GM19397 (cell line): ENCODE results near the gene TMPRSS6.
A peak's percentile ranks its signal among the peaks of the same experiment; 100 is the strongest.

Source experiments
- ATAC-seq: cut with Tn5 transposase; IDR thresholded peaks from one replicate; pipeline ENCODE4 v1.9.1; 2021; ENCODE audit warnings: mild to moderate bottlenecking, moderate library complexity; ENCODE audit not compliant: unreplicated experiment

TMPRSS6 gene

GRCh38 chr22:37053310-37054055 is 56.0 kb downstream of the TMPRSS6 start:
- ATAC-seq = no peak

- no peak for ATAC-seq
Measured at GRCh38 chr22:37052386-37053309, 56.9 kb downstream of the TMPRSS6 start.

GRCh38 chr22:37051391-37052385 is 57.8 kb downstream of the TMPRSS6 start, which contains the start of gene KCTD17:
Gene KCTD17, plus strand, starts transcription at chr22:37051742. Its CDS starts 19 bp downstream, at chr22:37051761.
- ATAC-seq = peak; percentile 83

- no peak for ATAC-seq
Measured at GRCh38 chr22:37050913-37051312, 58.6 kb downstream of the TMPRSS6 start.

- no peak for ATAC-seq
Measured at GRCh38 chr22:37049224-37049623, 60.3 kb downstream of the TMPRSS6 start.

GRCh38 chr22:37048133-37048532 is 61.4 kb downstream of the TMPRSS6 start:
- ATAC-seq = no peak

DNA sequence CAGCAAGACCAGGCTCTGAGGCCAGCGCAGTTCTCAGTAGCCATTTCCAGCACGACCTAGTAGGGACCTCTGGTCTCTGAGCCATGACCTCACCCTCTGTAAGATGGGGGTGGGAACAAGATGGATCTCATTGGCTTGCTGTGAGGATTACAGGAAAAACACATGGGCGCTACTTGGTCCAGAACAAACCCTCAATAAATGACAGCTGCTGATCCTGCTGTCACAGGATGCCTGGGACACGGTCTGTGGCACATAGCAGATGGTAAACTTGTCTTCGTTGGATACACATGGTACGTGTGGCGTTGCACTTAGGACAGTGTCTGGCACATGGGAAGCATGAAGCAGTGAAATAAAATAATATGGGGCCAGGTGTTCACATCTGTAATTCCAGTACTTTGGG is 62.5 kb downstream of the TMPRSS6 start:
- ATAC-seq = no peak

DNA sequence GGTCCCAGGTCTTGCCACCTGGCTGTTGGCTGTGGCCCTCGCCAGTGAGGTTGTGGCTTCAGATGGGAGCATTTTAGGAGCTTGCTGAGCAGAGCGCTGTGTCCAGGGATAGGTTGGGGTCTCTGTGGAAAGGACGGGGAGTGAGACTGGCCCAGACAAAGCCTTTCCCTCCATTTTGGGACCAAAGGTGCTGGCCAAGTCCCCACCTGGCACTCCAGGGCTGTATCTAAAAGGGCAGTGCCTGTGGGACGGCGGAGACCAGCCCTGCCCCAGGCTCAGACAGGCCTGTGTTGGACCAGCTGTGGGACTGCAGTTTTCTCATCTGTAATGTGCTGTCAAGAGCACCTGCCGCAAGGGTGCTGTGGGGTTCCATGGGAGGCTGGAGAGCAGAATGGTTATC is 62.9 kb downstream of the TMPRSS6 start:
- ATAC-seq = no peak

- ATAC-seq = no peak
Measured at GRCh38 chr22:37045958-37046357, 63.6 kb downstream of the TMPRSS6 start.

GRCh38 chr22:37044634-37045625 is 64.6 kb downstream of the TMPRSS6 start:
- no peak for ATAC-seq

DNA sequence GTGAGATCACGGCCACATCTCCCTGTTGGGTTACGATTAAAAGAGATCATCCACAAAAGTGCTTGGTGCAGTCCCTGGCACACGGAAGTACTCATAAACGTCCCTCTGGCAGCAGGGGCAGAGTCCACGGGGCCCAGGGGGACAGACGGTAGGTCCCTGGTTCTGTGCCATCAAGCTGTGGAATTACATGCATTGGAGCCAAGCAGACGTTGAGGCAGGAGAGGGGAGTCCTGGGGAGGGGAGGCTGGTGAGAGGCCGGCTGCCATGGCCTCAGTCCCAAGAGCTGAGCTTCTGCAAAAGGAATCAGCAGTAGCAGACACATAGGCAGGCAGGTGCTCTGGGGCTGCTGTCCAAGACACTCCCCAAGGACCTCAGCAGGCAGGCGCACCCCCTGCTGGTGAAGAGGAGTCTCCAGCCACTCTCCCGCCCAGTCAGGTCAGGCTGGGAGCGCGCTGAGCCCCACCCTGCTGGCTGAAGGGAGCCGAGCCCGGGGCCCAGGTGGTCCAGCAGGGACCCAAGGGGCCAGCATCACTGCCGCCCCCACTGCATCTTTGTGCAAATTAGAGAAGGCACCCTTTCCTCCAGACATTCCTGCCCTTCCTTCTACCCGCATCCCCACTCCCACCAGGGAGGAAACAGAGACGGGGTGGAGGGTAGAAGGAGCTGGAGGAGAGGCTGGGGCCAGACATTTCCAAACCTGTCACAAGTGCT is 65.5 kb downstream of the TMPRSS6 start:
- ATAC-seq = no peak

DNA sequence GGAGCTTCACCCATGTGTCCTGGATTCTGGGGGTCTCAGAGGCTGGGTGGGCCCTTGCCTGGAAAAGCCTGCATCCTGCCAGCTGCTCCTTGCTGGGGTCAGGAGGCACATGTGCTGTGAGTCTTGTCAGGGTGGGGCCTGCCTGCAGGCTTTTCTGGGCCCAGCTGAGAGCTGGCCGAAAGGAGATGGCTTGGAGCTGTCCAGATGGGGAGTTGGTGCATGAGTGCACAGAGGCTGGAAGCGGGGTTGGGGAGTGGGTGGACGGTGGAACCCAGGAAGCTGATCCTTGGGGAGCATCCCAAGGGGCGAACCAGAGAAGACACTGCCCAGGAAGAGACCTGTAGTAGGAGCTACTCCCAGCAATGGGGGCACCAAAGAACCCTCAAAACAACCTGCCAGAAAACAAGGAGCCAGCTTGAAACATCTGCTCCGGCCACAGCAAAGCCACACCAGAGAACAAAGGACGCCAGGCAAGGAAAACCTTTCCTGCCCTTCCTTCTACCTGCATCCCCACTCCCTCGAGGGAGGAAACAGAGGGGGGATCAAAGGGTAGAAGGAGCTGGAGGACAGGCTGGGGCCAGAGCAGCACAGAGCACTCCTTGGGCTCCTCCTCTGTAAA is 66.2 kb downstream of the TMPRSS6 start:
- no peak for ATAC-seq

DNA sequence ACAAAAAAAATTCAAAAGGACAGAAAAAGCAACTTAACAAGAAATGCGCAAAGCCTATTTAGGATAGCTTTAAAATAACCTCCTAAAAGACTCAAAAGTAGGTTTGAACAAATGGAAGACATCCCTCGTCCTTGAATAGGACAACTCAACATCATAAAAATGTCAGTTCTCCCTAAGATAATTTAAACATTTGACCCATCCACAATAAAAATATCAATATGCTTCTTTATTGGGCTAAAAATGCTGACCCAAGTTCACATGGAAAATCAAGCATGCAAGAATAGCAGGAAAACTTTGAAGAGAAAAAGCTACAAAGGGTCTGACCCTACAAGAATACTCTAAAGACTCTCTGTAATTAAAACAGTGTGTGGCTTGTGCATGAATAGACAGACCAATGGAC is 70.0 kb downstream of the TMPRSS6 start:
- no peak for ATAC-seq

- ATAC-seq = no peak
Measured at GRCh38 chr22:37037669-37038068, 71.8 kb downstream of the TMPRSS6 start.

- no peak for ATAC-seq
Measured at GRCh38 chr22:37036655-37037377, 72.7 kb downstream of the TMPRSS6 start.

GRCh38 chr22:37033605-37034430 is 75.7 kb downstream of the TMPRSS6 start:
- no peak for ATAC-seq
